ENCODE measurements around the gene UGT1A4.

- TF ChIP-seq CTCF (conservative IDR thresholded peaks at IDR 0.05 in 1 of 2, IDR thresholded peaks at IDR 0.05 in 1 of 2; ENCODE audit: low read depth in 1 of 2, low read length in 2 of 2) (no peak), EZH2 (IDR thresholded peaks at IDR 0.05; ENCODE audit: low read length, missing control alignments) (no peak)
Observed at GRCh38 chr2:233802132-233802815, 83.7 kb downstream of the UGT1A4 start.
